Left colon (tissue), 2 donors: ENCODE measurements around the gene DUSP1. TPM values are rescaled to one million over a fixed set of nuclear protein-coding genes. Genes with fewer than 3 reads are reported as not detected.
A peak's percentile ranks its signal among the peaks of the same experiment; 100 is the strongest.
"Not testable (repeated sequence)": the region's sequence is repeated elsewhere in the genome, so short reads cannot be mapped to it uniquely, and the experiment has no call there.

Experiments
- ATAC-seq: fragments of 200-7000 bp; cut with Tn5 transposase; one replicate; pipeline ENCODE4 v1.9.1; 2020; ENCODE audit warnings: mild to moderate bottlenecking, moderate library complexity
- DNase-seq, 2 donors: peaks; one replicate each; pipeline ENCODE4 v3.0.0-alpha.2; 2020
- intact Hi-C, 2 donors: fragments of 100-400 bp; cut with DNase I in 1 of 2; cut with micrococcal nuclease in 1 of 2; formaldehyde crosslinking; loops; one replicate each; pipeline versions ENCODE4 v1.11.2 to v1.14.0; 2022; cut with DNase I, micrococcal nuclease
- total RNA-seq, 2 donors: library from RNA; stranded (reverse); fragmentation: NEBNext Ultra II Directional; extraction: Animal tissue kit (Norgen Biotek cat#: 25700); gene quantifications; one replicate each; pipeline ENCODE4 v1.2.1, GENCODE V29; 2021
- donor health status: DM: no; HTN: no; CAD: no.
- donor health status: DM: yes; HTN: yes; CAD: no.

Gene DUSP1
- total RNA-seq, 2 donors from 2014 or later: 148 to 242 TPM

- ATAC-seq (peak; percentile 22), DNase-seq (peak in 1 of 2 donors; percentile 58)
- intact Hi-C loops: no loop called here
Measured at GRCh38 chr5:172800088-172800551, 29.1 kb upstream of the DUSP1 start.

- intact Hi-C loops: no loop called here
- no peak for DNase-seq
- no peak for ATAC-seq
Measured at GRCh38 chr5:172799416-172799815, 28.4 kb upstream of the DUSP1 start.

- ATAC-seq (no peak), DNase-seq (no peak)
- intact Hi-C loops: no loop called here
Measured at GRCh38 chr5:172798422-172799215, 27.6 kb upstream of the DUSP1 start.

- intact Hi-C loops: no loop called here
- ATAC-seq: no peak
- no peak for DNase-seq
Measured at GRCh38 chr5:172797771-172798191, 26.8 kb upstream of the DUSP1 start.

GRCh38 chr5:172796306-172796705 lies 25.3 kb upstream of the DUSP1 start:
- no peak for ATAC-seq
- intact Hi-C loops: no loop called here
- no peak for DNase-seq

GRCh38 chr5:172795318-172795977 lies 24.5 kb upstream of the DUSP1 start:
- DNase-seq (peak; percentile 59 to 79), ATAC-seq (no peak)
- intact Hi-C loops: no loop called here

- no peak for DNase-seq
- no peak for ATAC-seq
- intact Hi-C loops: no loop called here
Measured at GRCh38 chr5:172793577-172794488, 22.8 kb upstream of the DUSP1 start.

GRCh38 chr5:172792701-172793570 lies 21.9 kb upstream of the DUSP1 start:
- DNase-seq (no peak), ATAC-seq (no peak)
- intact Hi-C loops: no loop called here

- DNase-seq: no peak
- no peak for ATAC-seq
- intact Hi-C loops: no loop called here
Measured at GRCh38 chr5:172791726-172792445, 20.9 kb upstream of the DUSP1 start.

- intact Hi-C loops: no loop called here
- no peak for DNase-seq
- ATAC-seq: no peak
Measured at GRCh38 chr5:172791286-172791685, 20.3 kb upstream of the DUSP1 start.

- DNase-seq: no peak
- intact Hi-C loops: no loop called here
- ATAC-seq: no peak
Measured at GRCh38 chr5:172790496-172790889, 19.5 kb upstream of the DUSP1 start.

GRCh38 chr5:172789687-172790495 lies 18.9 kb upstream of the DUSP1 start:
- DNase-seq: no peak
- ATAC-seq: no peak
- intact Hi-C loops: no loop called here

- intact Hi-C loops: no loop called here
- peak; percentile 88 for ATAC-seq
- peak; percentile 30 to 79 for DNase-seq
Measured at GRCh38 chr5:172788771-172789686, 18.0 kb upstream of the DUSP1 start.

GRCh38 chr5:172787538-172787937 lies 16.5 kb upstream of the DUSP1 start:
- ATAC-seq, intact Hi-C loops, DNase-seq: not testable (repeated sequence)

- DNase-seq (peak in 1 of 2 donors; percentile 25), ATAC-seq (no peak)
- intact Hi-C loops: no loop called here
Measured at GRCh38 chr5:172786736-172787462, 15.9 kb upstream of the DUSP1 start.
